ENCODE results near the gene MRAP.

GRCh38 chr21:32302560-32302959 lies 3.9 kb downstream of the MRAP start:
- TF ChIP-seq CTCF (IDR thresholded peaks at IDR 0.05) (no peak), POLR2A (IDR thresholded peaks at IDR 0.05; ENCODE audit: low read depth) (no peak), POLR2AphosphoS5 (IDR thresholded peaks at IDR 0.05) (no peak), EP300 (IDR thresholded peaks at IDR 0.05) (no peak)
